Gastroesophageal sphincter (tissue), 4 donors: ENCODE measurements around the gene MDM1. TPM values are rescaled to one million over a fixed set of nuclear protein-coding genes. Genes with fewer than 3 reads are reported as not detected.

ENCODE experiments used
- ATAC-seq: fragments of 150-250 bp; one replicate; pipeline ENCODE4 v1.9.1; 2016; ENCODE audit warnings: mild to moderate bottlenecking, moderate library complexity
- H3K27ac ChIP-seq, 4 donors: fragments of 200-600 bp; sonication (generic) in 3 of 4; 1 replicate in 3 of 4; 2 replicates in 1 of 4; pipeline ENCODE4 v1.5.1; 2016 to 2019
- H3K27me3 ChIP-seq: fragments of 200-600 bp; sonication (generic); one replicate; pipeline ENCODE4 v1.5.1; 2019
- H3K36me3 ChIP-seq, 2 donors: fragments of 200-600 bp; sonication (generic); one replicate each; pipeline ENCODE4 v1.5.1; 2019; ENCODE audit warnings: control low read depth in 1 of 2
- H3K4me1 ChIP-seq, 3 donors: fragments of 200-600 bp; sonication (generic); 1 replicate in 2 of 3; 2 replicates in 1 of 3; pipeline ENCODE4 v1.5.1; 2016 to 2019; ENCODE audit warnings: control low read depth in 2 of 3
- H3K4me3 ChIP-seq, 2 donors: fragments of 200-600 bp; sonication (generic); one replicate each; pipeline ENCODE4 v1.5.1; 2019; ENCODE audit warnings: mild to moderate bottlenecking in 1 of 2, moderate library complexity in 1 of 2
- H3K9me3 ChIP-seq, 3 donors: fragments of 200-600 bp; sonication (generic); one replicate each; pipeline ENCODE4 v1.5.1; 2017 to 2019; ENCODE audit warnings: control low read depth in 2 of 3
- CTCF ChIP-seq, 4 experiments: fragments of 200-600 bp in 2 of 4; fragments of 450-650 bp in 2 of 4; sonication (generic) in 1 of 4; IDR thresholded peaks; one replicate each; pipeline ENCODE4 v1.5.1; 2017 to 2019; ENCODE audit warnings: antibody characterized with exemption in 4 of 4, mild to moderate bottlenecking in 2 of 4, moderate library complexity in 2 of 4
- EP300 ChIP-seq: sonication (generic); formaldehyde crosslinking; IDR thresholded peaks from one replicate; pipeline ENCODE4 v1.6.1; 2017; ENCODE audit warnings: antibody characterized with exemption, mild to moderate bottlenecking
- POLR2A ChIP-seq, 2 donors: fragments of 450-650 bp; IDR thresholded peaks; one replicate each; pipeline ENCODE4 v1.6.1; 2017; ENCODE audit warnings: antibody characterized with exemption in 2 of 2, mild to moderate bottlenecking in 2 of 2, moderate library complexity in 1 of 2
- POLR2AphosphoS5 ChIP-seq: sonication (generic); formaldehyde crosslinking; IDR thresholded peaks from one replicate; pipeline ENCODE4 v1.6.1; 2017; ENCODE audit warnings: antibody characterized with exemption
- WGBS, 2 donors: methylation state at CpG; one replicate each; pipeline ENCODE4 v1.1.5; 2018; ENCODE audit warnings: low coverage in 1 of 2; 5-methylcytosine and 5-hydroxymethylcytosine counted together
- total RNA-seq, 4 donors: library from RNA; depleted of rRNA; stranded (reverse); fragments of >200 nt; gene quantifications; one replicate each; pipeline ENCODE4 v1.1.0, GENCODE V29; 2016

The MDM1 gene
- total RNA-seq, 4 donors from 2014 or later: 13.5 to 38.8 (median 23.1) TPM

GRCh38 chr12:68246350-68246749 lies 85.8 kb downstream of the MDM1 start:
- Histone ChIP-seq H3K4me1 (peaks cover 0 to 27% (median 11%) of the 10 kb centered on the region in 3 donors), H3K27ac (peak overlapping the region in 3 of 4 donors; percentile 59 to 66 (median 59)), H3K36me3 (no peaks in the 10 kb centered on the region), H3K9me3 (no peaks in the 10 kb centered on the region), H3K4me3 (no peak overlapping the region), H3K27me3 (no peaks in the 10 kb centered on the region)
- 52 to 82% methylated on average over 2 to 6 of the region's 6 CpGs for WGBS, 2 donors
- no peak for TF ChIP-seq EP300
- no peak for TF ChIP-seq CTCF (IDR thresholded peaks at IDR 0.05)
- TF ChIP-seq POLR2AphosphoS5: no peak
- no peak for TF ChIP-seq POLR2A (IDR thresholded peaks at IDR 0.05)
- ATAC-seq: no peak

GRCh38 chr12:68245180-68246021 lies 86.8 kb downstream of the MDM1 start:
- Histone ChIP-seq H3K27me3 (no peaks in the 10 kb centered on the region), H3K9me3 (no peaks in the 10 kb centered on the region), H3K36me3 (no peaks in the 10 kb centered on the region), H3K4me3 (peak overlapping the region; percentile 41 to 46), H3K4me1 (peaks cover 0 to 37% (median 16%) of the 10 kb centered on the region in 3 donors), H3K27ac (peak overlapping the region; percentile 16 to 66 (median 59))
- ATAC-seq: no peak
- 0 to 6% methylated on average over 4 to 6 of the region's 6 CpGs for WGBS, 2 donors
- no peak for TF ChIP-seq POLR2AphosphoS5

Other genes with a start within 250 kb of the MDM1 start
- gene IFNG, start 172.6 kb downstream of the MDM1 start, total RNA-seq: not detected
- gene IL26, start 106.6 kb downstream of the MDM1 start, total RNA-seq: not detected
- not detected for gene IL22, start 78.8 kb downstream of the MDM1 start, total RNA-seq